ENCODE data around the gene SNX27. TPM values are rescaled to one million over a fixed set of nuclear protein-coding genes. Genes with fewer than 3 reads are reported as not detected.

SNX27 gene
- total RNA-seq, 1 donor from 2014 or later = 39.0 TPM

- TF ChIP-seq, protein P1, sequence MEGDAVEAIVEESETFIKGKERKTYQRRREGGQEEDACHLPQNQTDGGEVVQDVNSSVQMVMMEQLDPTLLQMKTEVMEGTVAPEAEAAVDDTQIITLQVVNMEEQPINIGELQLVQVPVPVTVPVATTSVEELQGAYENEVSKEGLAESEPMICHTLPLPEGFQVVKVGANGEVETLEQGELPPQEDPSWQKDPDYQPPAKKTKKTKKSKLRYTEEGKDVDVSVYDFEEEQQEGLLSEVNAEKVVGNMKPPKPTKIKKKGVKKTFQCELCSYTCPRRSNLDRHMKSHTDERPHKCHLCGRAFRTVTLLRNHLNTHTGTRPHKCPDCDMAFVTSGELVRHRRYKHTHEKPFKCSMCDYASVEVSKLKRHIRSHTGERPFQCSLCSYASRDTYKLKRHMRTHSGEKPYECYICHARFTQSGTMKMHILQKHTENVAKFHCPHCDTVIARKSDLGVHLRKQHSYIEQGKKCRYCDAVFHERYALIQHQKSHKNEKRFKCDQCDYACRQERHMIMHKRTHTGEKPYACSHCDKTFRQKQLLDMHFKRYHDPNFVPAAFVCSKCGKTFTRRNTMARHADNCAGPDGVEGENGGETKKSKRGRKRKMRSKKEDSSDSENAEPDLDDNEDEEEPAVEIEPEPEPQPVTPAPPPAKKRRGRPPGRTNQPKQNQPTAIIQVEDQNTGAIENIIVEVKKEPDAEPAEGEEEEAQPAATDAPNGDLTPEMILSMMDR (IDR thresholded peaks at IDR 0.05) = no peak
- peak overlapping the region; percentile 99 for H3K4me3 Mint-ChIP-seq (ENCODE audit: unreplicated experiment)
- H3K4me1 Mint-ChIP-seq (ENCODE audit: low read depth) = peaks cover 47% of the 10 kb centered on the region
- H3K27me3 Mint-ChIP-seq (ENCODE audit: low read depth) = no peaks in the 10 kb centered on the region
- no peaks in the 10 kb centered on the region for H3K9me3 Mint-ChIP-seq (ENCODE audit: low read depth)
- H3K27ac Mint-ChIP-seq (ENCODE audit: unreplicated experiment) = peak overlapping the region; percentile 93
- DNase-seq (ENCODE audit: low spot score) = no peak
- peaks cover 1% of the 10 kb centered on the region for H3K36me3 Mint-ChIP-seq (ENCODE audit: low read depth)
Observed at GRCh38 chr1:151611288-151611790, 511 bp upstream of the SNX27 start.

DNA sequence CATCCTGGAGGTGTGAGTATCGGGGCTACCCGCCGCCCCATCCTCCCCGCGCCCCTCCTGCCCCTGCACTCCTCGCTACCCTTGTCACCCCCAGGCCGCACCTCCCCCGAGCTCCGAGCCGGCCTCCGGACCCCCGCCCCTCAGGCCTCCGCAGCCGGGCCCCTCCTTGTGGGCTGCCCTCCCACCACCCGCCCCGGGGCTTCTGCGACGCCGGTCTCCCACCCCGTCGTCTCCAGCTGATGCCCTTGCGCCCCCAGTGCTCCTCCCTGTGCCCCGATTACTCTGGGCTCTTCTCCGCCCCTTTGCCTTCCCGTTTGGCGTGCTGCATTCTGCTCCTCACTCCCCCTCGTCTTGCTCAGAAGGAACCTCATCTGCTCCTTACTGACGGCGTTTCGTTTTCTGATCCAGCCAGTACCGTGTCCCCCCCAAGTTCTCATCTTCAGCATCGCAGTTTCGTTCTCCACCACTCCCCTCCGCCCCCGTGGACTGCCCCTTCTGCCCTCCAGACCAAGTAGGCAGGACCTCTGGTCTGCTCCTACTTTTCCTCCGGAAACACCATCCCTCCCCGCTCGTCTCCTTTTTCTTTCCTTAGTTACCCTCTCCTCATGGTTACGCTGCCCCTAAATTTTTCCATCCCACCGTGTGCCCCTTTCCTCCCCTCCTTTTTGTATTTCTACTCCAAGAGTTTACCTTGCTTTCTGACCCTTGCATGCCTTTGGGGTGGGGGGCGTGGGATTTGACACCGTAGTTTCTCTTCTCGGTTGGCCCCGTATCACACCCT lies 841 bp downstream of the SNX27 start:
- Mint-ChIP-seq H3K4me3 (ENCODE audit: unreplicated experiment) (peak overlapping the region; percentile 99), H3K27me3 (ENCODE audit: low read depth) (no peaks in the 10 kb centered on the region), H3K36me3 (ENCODE audit: low read depth) (peaks cover 1% of the 10 kb centered on the region), H3K4me1 (ENCODE audit: low read depth) (peaks cover 50% of the 10 kb centered on the region), H3K27ac (ENCODE audit: unreplicated experiment) (peak overlapping the region; percentile 93), H3K9me3 (ENCODE audit: low read depth) (no peaks in the 10 kb centered on the region)
- TF ChIP-seq, protein P1 (IDR thresholded peaks at IDR 0.05) = no peak
- no peak for DNase-seq (ENCODE audit: low spot score)

- H3K4me1 Mint-ChIP-seq (ENCODE audit: low read depth) = peaks cover 47% of the 10 kb centered on the region
- no peaks in the 10 kb centered on the region for H3K27me3 Mint-ChIP-seq (ENCODE audit: low read depth)
- H3K36me3 Mint-ChIP-seq (ENCODE audit: low read depth) = peaks cover 1% of the 10 kb centered on the region
- no peak for DNase-seq (ENCODE audit: low spot score)
- H3K4me3 Mint-ChIP-seq (ENCODE audit: unreplicated experiment) = peak overlapping the region; percentile 99
- no peaks in the 10 kb centered on the region for H3K9me3 Mint-ChIP-seq (ENCODE audit: low read depth)
- TF ChIP-seq, protein P1 (IDR thresholded peaks at IDR 0.05) = no peak
- H3K27ac Mint-ChIP-seq (ENCODE audit: unreplicated experiment) = peak overlapping the region; percentile 93
Observed at GRCh38 chr1:151613282-151613780, 1.5 kb downstream of the SNX27 start.

- TF ChIP-seq, protein P1 (IDR thresholded peaks at IDR 0.05) = no peak
- H3K4me1 Mint-ChIP-seq (ENCODE audit: low read depth) = peaks cover 64% of the 10 kb centered on the region
- no peaks in the 10 kb centered on the region for H3K9me3 Mint-ChIP-seq (ENCODE audit: low read depth)
- peak overlapping the region; percentile 70 for H3K27ac Mint-ChIP-seq (ENCODE audit: unreplicated experiment)
- H3K4me3 Mint-ChIP-seq (ENCODE audit: unreplicated experiment) = no peak overlapping the region
- no peak for DNase-seq (ENCODE audit: low spot score)
- H3K36me3 Mint-ChIP-seq (ENCODE audit: low read depth) = peaks cover 1% of the 10 kb centered on the region
- no peaks in the 10 kb centered on the region for H3K27me3 Mint-ChIP-seq (ENCODE audit: low read depth)
Observed at GRCh38 chr1:151615711-151616504, 4.1 kb downstream of the SNX27 start.

GRCh38 chr1:151616505-151616849 lies 4.6 kb downstream of the SNX27 start:
- peaks cover 65% of the 10 kb centered on the region for H3K4me1 Mint-ChIP-seq (ENCODE audit: low read depth)
- no peaks in the 10 kb centered on the region for H3K27me3 Mint-ChIP-seq (ENCODE audit: low read depth)
- no peaks in the 10 kb centered on the region for H3K9me3 Mint-ChIP-seq (ENCODE audit: low read depth)
- peaks cover 1% of the 10 kb centered on the region for H3K36me3 Mint-ChIP-seq (ENCODE audit: low read depth)
- TF ChIP-seq, protein P1 (IDR thresholded peaks at IDR 0.05) = no peak
- H3K4me3 Mint-ChIP-seq (ENCODE audit: unreplicated experiment) = no peak overlapping the region
- H3K27ac Mint-ChIP-seq (ENCODE audit: unreplicated experiment) = peak overlapping the region; percentile 70
- DNase-seq (ENCODE audit: low spot score) = no peak
